HG03175 (cell line): Measurements from ENCODE around the gene ERCC5.
A peak's percentile ranks its signal among the peaks of the same experiment; 100 is the strongest.

Experiments used
- ATAC-seq: cut with Tn5 transposase; IDR thresholded peaks from one replicate; pipeline ENCODE4 v1.9.1; 2021; ENCODE audit warnings: mild to moderate bottlenecking, moderate library complexity; ENCODE audit not compliant: unreplicated experiment

The ERCC5 gene

GRCh38 chr13:102845630-102846260 is at the start of gene ERCC5:
TSS of gene ERCC5 (plus strand) at chr13:102846032. CDS start at chr13:102846267, 235 bp downstream.
- ATAC-seq = peak; percentile 82

GRCh38 chr13:102798581-102799425 is 47.0 kb upstream of the ERCC5 start, which contains the start of the genes BIVM and POGLUT2:
TSS of gene BIVM (plus strand) at chr13:102799119. CDS start at chr13:102807268, 8,149 bp downstream.
TSS of gene POGLUT2 (minus strand) at chr13:102798976. CDS start at chr13:102798670, 306 bp downstream.
- peak; percentile 84 for ATAC-seq

GRCh38 chr13:102799426-102800144 is 46.2 kb upstream of the ERCC5 start:
- ATAC-seq = peak; percentile 12

GRCh38 chr13:102800145-102801041 is 45.4 kb upstream of the ERCC5 start:
- ATAC-seq = peak; percentile 76

GRCh38 chr13:102805680-102806079 is 40.2 kb upstream of the ERCC5 start:
- ATAC-seq = no peak

GRCh38 chr13:102807699-102808098 is 38.1 kb upstream of the ERCC5 start:
- ATAC-seq = no peak

- ATAC-seq = no peak
Observed at GRCh38 chr13:102812611-102813287, 33.1 kb upstream of the ERCC5 start.

- ATAC-seq = no peak
Observed at GRCh38 chr13:102814025-102814607, 31.7 kb upstream of the ERCC5 start.

GRCh38 chr13:102814793-102815192 is 31.0 kb upstream of the ERCC5 start:
- no peak for ATAC-seq

GRCh38 chr13:102815788-102816187 is 30.0 kb upstream of the ERCC5 start:
- no peak for ATAC-seq

GRCh38 chr13:102816708-102817107 is 29.1 kb upstream of the ERCC5 start:
- no peak for ATAC-seq

GRCh38 chr13:102817241-102817640 is 28.6 kb upstream of the ERCC5 start:
- ATAC-seq = no peak

- no peak for ATAC-seq
Observed at GRCh38 chr13:102817907-102818306, 27.9 kb upstream of the ERCC5 start.

- no peak for ATAC-seq
Observed at GRCh38 chr13:102825400-102825799, 20.4 kb upstream of the ERCC5 start.

- no peak for ATAC-seq
Observed at GRCh38 chr13:102825921-102826706, 19.7 kb upstream of the ERCC5 start.

- no peak for ATAC-seq
Observed at GRCh38 chr13:102830646-102831045, 15.2 kb upstream of the ERCC5 start.

GRCh38 chr13:102836471-102836870 is 9.4 kb upstream of the ERCC5 start:
- ATAC-seq = no peak

GRCh38 chr13:102838273-102838672 is 7.6 kb upstream of the ERCC5 start:
- ATAC-seq = no peak

- ATAC-seq = no peak
Observed at GRCh38 chr13:102838982-102839381, 6.8 kb upstream of the ERCC5 start.
